HCT116 (cell line): ENCODE data around the gene KIFC3. TPM values are rescaled to one million over a fixed set of nuclear protein-coding genes. Genes with fewer than 3 reads are reported as not detected.

Source experiments
- ATAC-seq: fragments of 200-7000 bp; cut with Tn5 transposase; 2 replicates; pipeline ENCODE4 v1.9.1; 2020; ENCODE audit warnings: mild to moderate bottlenecking, moderate library complexity
- BruUV-seq: library from RNA; stranded (reverse); fragments of 400-500 nt; replicated peaks from 2 replicates; lab custom pipeline; 2021; lab: Mats Ljungman, UMichigan
- CTCF ChIA-PET: fragments of 300-600 bp; sonication (Branson Sonifier 250); formaldehyde crosslinking; loops from one replicate; lab custom pipeline; 2021; ENCODE audit warnings: antibody characterized with exemption; lab: Charles Lee
- POLR2A ChIA-PET: fragments of 300-600, 350-600 bp; sonication (Branson Sonifier 250); formaldehyde crosslinking; loops from one replicate; lab custom pipeline; 2021; ENCODE audit warnings: antibody characterized with exemption; lab: Charles Lee
- RAD21 ChIA-PET, 2 experiments: fragments of 300-600 bp; sonication (Branson Sonifier 250); formaldehyde crosslinking; loops; one replicate each; lab custom pipeline; 2023; ENCODE audit warnings: low total read pairs in 2 of 2; ENCODE audit not compliant: uncharacterized antibody in 2 of 2, unreplicated experiment in 2 of 2, low non-redundant PET in 1 of 2; lab: Charles Lee
- DNase-seq: peaks from one replicate; pipeline ENCODE4 v3.0.0-alpha.2; 2010; ENCODE audit warnings: low read depth, low spot score
- H2AFZ ChIP-seq: fragments of 200-600 bp; shearing (Covaris generic), sonication (generic); 2 replicates; pipeline ENCODE4 v1.6.1; 2017; ENCODE audit warnings: low read depth, mixed run types, mixed read lengths, antibody characterized with exemption, low read length; ENCODE audit not compliant: poor library complexity, severe bottlenecking
- H3K27ac ChIP-seq: 2 replicates; pipeline ENCODE4 v1.5.1; 2012; ENCODE audit warnings: low read depth, low read length
- H3K27me3 ChIP-seq: fragments of 200-600 bp; sonication (generic); 2 replicates; pipeline ENCODE4 v1.6.1; 2016; ENCODE audit warnings: mixed run types, low read length, mixed read lengths; ENCODE audit not compliant: insufficient read depth
- H3K36me3 ChIP-seq, 2 experiments: fragments of 200-500 bp in 1 of 2; fragments of 200-600 bp in 1 of 2; sonication (Bioruptor generic) in 1 of 2; sonication (generic) in 1 of 2; 2 replicates each; pipeline versions ENCODE4 v1.5.1 to v1.6.1; 2014 to 2016; ENCODE audit warnings: low read length in 2 of 2, inconsistent platforms in 1 of 2, mixed read lengths in 1 of 2, mixed run types in 1 of 2; ENCODE audit not compliant: insufficient read depth in 2 of 2, control insufficient read depth in 1 of 2
- H3K4me1 ChIP-seq, 2 experiments: fragments of 200-600 bp in 1 of 2; sonication (generic) in 1 of 2; 2 replicates each; pipeline versions ENCODE4 v1.5.1 to v1.6.1; 2012 to 2017; ENCODE audit warnings: low read length in 2 of 2, inconsistent platforms in 1 of 2, mild to moderate bottlenecking in 1 of 2, mixed read lengths in 1 of 2, mixed run types in 1 of 2, moderate library complexity in 1 of 2; ENCODE audit not compliant: insufficient read depth in 2 of 2, control insufficient read depth in 1 of 2
- H3K4me2 ChIP-seq: fragments of 200-600 bp; sonication (generic); 2 replicates; pipeline ENCODE4 v1.6.1; 2017; ENCODE audit warnings: mixed run types, low read length, mixed read lengths
- H3K4me3 ChIP-seq, 2 experiments: fragments of 200-600 bp in 1 of 2; sonication (generic) in 1 of 2; replicated peaks in 1 of 2; 2 replicates each; pipeline ENCODE4 v1.5.1; 2011 to 2016; ENCODE audit warnings: low read length in 2 of 2, control low read depth in 1 of 2, low read depth in 1 of 2, mild to moderate bottlenecking in 1 of 2, mixed read lengths in 1 of 2, mixed run types in 1 of 2
- H3K79me2 ChIP-seq: fragments of 200-600 bp; sonication (generic); 2 replicates; pipeline ENCODE4 v1.6.1; 2017; ENCODE audit warnings: mild to moderate bottlenecking, mixed run types, low read length, moderate library complexity, mixed read lengths; ENCODE audit not compliant: insufficient read depth
- H3K9ac ChIP-seq: fragments of 200-600 bp; sonication (generic); 2 replicates; pipeline ENCODE4 v1.6.1; 2016; ENCODE audit warnings: low read length, mixed read lengths
- H3K9me2 ChIP-seq: fragments of 200-600 bp; sonication (generic), shearing (Covaris generic); 2 replicates; pipeline ENCODE4 v1.6.1; 2017; ENCODE audit warnings: mixed run types, mild to moderate bottlenecking, moderate library complexity; ENCODE audit not compliant: insufficient read depth
- H3K9me3 ChIP-seq, 2 experiments: fragments of 200-500 bp in 1 of 2; fragments of 200-600 bp in 1 of 2; sonication (Bioruptor generic) in 1 of 2; sonication (generic) in 1 of 2; 2 replicates each; pipeline ENCODE4 v1.6.1; 2014 to 2017; ENCODE audit warnings: low read length in 2 of 2, mixed read lengths in 2 of 2, inconsistent platforms in 1 of 2, low read depth in 1 of 2, mild to moderate bottlenecking in 1 of 2, mixed run types in 1 of 2, moderate library complexity in 1 of 2; ENCODE audit not compliant: control insufficient read depth in 1 of 2, insufficient read depth in 1 of 2
- H4K20me1 ChIP-seq: fragments of 200-600 bp; sonication (generic), shearing (Covaris generic); 2 replicates; pipeline ENCODE4 v1.6.1; 2017; ENCODE audit warnings: mixed run types, mild to moderate bottlenecking, moderate library complexity; ENCODE audit not compliant: insufficient read depth
- CBX3 ChIP-seq: IDR thresholded peaks from 2 replicates; pipeline ENCODE4 v1.6.1; 2012; ENCODE audit warnings: low read depth
- CEBPB ChIP-seq: IDR thresholded peaks from 2 replicates; pipeline ENCODE4 v1.6.1; 2012; ENCODE audit warnings: low read depth
- ELF1 ChIP-seq: IDR thresholded peaks from 2 replicates; pipeline ENCODE4 v1.6.1; 2012; ENCODE audit warnings: low read depth, borderline replicate concordance
- EZH2 ChIP-seq: fragments of 200-600 bp; sonication (generic); IDR thresholded peaks from 2 replicates; pipeline ENCODE4 v1.6.1; 2017; ENCODE audit warnings: antibody characterized with exemption, mixed run types
- MAX ChIP-seq: IDR thresholded peaks from 2 replicates; pipeline ENCODE4 v1.6.1; 2012
- POLR2AphosphoS5 ChIP-seq: IDR thresholded peaks from 2 replicates; pipeline ENCODE4 v1.6.1; 2011; ENCODE audit warnings: mild to moderate bottlenecking, low read depth, low read length, moderate library complexity
- RAD21 ChIP-seq: IDR thresholded peaks from 2 replicates; pipeline ENCODE4 v1.6.1; 2012; ENCODE audit warnings: low read depth, mild to moderate bottlenecking
- SIN3A ChIP-seq: IDR thresholded peaks from 2 replicates; pipeline ENCODE4 v1.6.1; 2012; ENCODE audit warnings: low read depth
- ZBTB33 ChIP-seq: IDR thresholded peaks from 2 replicates; pipeline ENCODE4 v1.6.1; 2011; ENCODE audit warnings: mild to moderate bottlenecking, low read length, moderate library complexity; ENCODE audit not compliant: insufficient replicate concordance; ENCODE audit errors: extremely low read depth
- intact Hi-C: fragments of 100-400 bp; cut with micrococcal nuclease; formaldehyde crosslinking; loops from 2 replicates; pipeline ENCODE4 v1.10.0; 2022
- total RNA-seq: library from RNA; stranded (reverse); gene quantifications from one replicate; pipeline ENCODE4 v1.2.1, GENCODE V29; 2021; ENCODE audit not compliant: unreplicated experiment

The KIFC3 gene
- total RNA-seq, 1 experiment from 2014 or later: 31.9 TPM

GRCh38 chr16:57804111-57804837 lies 2.0 kb upstream of the KIFC3 start:
- Histone ChIP-seq H3K9ac (no peak overlapping the region), H3K4me3 (no peak overlapping the region), H3K27me3 (no peaks in the 10 kb centered on the region), H4K20me1 (no peaks in the 10 kb centered on the region), H2AFZ (no peak overlapping the region), H3K27ac (no peak overlapping the region), H3K9me3 (no peaks in the 10 kb centered on the region), H3K79me2 (peaks cover 15% of the 10 kb centered on the region; the same call in 1 of the 2 replicates), H3K36me3 (no peaks in the 10 kb centered on the region), H3K9me2 (no peaks in the 10 kb centered on the region), H3K4me2 (no peak overlapping the region), H3K4me1 (peaks cover 65 to 72% of the 10 kb centered on the region in 2 experiments)
- POLR2A ChIA-PET: interaction anchor here (0.9 kb wide), 1 partner anchor 56 kb away, joined by 3 read pairs; no protein-coding TSS in a partner anchor
- ATAC-seq: no peak
- TF ChIP-seq CBX3: no peak
- TF ChIP-seq SIN3A: no peak
- TF ChIP-seq ZBTB33: no peak
- no peak for TF ChIP-seq POLR2AphosphoS5
- TF ChIP-seq RAD21: no peak
- no peak for TF ChIP-seq CEBPB
- TF ChIP-seq EZH2: no peak
- TF ChIP-seq ELF1: no peak
- no peak for TF ChIP-seq MAX
- no TSS peak for BruUV-seq
- CTCF ChIA-PET: no interaction called here
- DNase-seq: no peak
- intact Hi-C loops: no loop called here
- RAD21 ChIA-PET: no interaction called here
